ENCODE measurements around the gene DECR2.
"Not testable (repeated sequence)": the region's sequence is repeated elsewhere in the genome, so short reads cannot be mapped to it uniquely, and the experiment has no call there.

Gene DECR2

GRCh38 chr16:405548-406506 is 4.1 kb downstream of the DECR2 start:
- no peak for DNase-seq

- no peak for DNase-seq
These were observed 5.6 kb downstream of the DECR2 start for GRCh38 chr16:407253-407652.

- no peak for DNase-seq
These were observed 9.0 kb downstream of the DECR2 start for GRCh38 chr16:410516-411178.

GRCh38 chr16:411576-412265 is 10.0 kb downstream of the DECR2 start:
- no peak for DNase-seq

DNA sequence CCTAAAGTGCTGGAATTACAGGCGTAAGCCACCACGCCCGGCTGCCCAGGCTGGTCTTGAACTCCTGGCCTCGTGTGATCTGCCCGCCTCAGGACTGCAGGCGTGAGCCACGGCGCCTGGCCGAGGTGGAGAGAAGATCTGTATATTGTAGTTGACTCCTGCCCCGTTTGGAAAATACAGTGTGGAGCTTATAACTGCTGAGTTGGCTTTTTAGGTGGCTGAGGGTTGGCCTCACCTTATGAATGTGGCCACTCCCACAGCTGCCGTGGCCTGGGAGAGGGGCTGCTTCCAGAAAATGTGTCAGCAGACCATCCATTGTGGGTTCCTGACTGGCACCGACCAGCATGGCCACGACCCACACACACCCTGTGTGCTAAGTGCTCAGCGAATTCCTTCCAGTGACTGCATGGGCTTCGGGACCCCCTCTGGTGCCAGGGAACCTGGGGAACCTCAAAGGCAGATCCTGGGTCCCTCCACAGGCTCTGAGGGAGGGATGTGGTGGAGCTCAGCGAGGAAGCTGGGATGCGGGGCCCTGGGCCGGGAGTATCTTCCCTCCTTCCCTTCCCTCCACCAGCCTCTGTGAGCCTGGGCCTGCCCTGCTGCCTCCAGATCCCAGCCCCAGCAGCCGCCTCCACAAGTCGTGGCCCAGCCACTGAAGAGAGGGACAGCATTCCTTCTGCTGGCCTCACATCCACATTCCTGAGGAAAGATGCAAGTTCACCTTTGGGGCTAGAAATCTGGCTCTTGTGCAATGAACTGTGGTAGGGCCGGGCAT is 12.9 kb downstream of the DECR2 start:
- no peak for DNase-seq

DNA sequence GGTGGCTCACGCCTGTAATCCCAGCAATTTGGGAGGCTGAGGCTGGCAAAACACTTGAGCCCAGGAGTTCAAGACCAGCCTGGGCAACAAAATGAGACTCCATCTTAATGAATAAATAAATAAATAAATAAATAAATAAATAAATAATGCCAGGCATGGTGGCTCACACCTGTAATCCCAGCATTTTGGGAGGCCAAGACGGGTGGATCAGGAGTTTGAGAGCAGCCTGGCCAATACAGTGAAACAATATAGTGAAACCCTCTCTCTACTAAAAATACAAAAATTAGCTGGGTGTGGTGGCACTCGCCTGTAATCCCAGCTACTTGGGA is 13.4 kb downstream of the DECR2 start:
- not testable (repeated sequence) for DNase-seq

- DNase-seq, result not testable (repeated sequence)
These were observed 20.5 kb downstream of the DECR2 start for GRCh38 chr16:422179-422578.

DNA sequence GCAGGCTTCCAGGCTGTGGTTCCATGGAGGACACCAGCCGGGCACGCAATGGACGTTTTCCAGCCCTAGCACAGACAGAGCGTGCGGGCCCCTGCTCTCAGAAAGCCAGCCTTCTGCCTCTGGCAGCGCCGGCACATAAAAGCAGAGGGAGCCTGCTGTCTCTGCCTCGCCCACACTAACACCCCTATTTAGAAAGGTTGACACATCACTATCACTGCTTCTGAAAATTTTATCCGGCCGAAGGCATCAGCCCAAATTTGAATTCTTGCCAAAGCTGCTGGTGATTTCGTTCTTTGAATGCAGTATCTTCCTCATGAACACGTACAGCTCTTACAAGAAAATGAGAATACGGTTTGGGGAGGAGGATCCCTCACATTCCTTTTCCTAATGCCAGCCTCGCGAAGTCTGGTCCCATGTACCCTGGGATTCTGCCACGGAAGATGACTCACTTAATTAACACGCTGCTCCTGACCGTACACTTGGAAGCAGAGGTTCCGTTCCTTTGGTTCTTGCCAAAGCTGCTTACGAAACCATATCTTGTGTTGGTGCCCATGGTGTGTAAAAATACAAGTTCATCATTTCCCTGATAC is 22.4 kb downstream of the DECR2 start:
- no peak for DNase-seq

DNA sequence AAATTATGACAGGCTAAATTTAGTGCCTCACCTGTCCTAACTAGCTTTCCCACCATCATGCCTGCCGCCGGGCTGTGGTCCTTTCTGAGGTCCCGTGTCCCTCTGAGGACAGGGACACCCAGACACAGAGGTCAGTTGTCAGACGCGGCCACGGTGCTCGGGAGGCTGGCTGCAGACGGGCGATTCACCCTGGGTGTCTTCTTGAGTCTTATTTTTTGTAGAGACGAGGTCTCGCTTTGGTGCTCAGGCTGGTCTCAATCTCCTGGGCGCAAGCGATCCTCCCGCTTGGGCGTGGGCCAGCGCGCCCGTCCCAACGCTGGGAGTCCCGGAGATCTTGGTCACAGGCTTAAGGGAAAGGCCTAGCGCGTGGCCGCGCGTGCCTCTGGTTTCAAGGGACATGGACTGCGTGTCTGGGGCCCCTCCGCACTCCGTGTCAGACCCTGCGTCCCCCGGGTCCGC is 23.0 kb downstream of the DECR2 start:
- no peak for DNase-seq

GRCh38 chr16:425082-425718 is 23.5 kb downstream of the DECR2 start, which contains the start of gene RAB11FIP3:
Gene RAB11FIP3, plus strand, starts transcription at chr16:425649. Its CDS starts 358 bp downstream, at chr16:426007.
- DNase-seq, result peak; percentile 87

DNA sequence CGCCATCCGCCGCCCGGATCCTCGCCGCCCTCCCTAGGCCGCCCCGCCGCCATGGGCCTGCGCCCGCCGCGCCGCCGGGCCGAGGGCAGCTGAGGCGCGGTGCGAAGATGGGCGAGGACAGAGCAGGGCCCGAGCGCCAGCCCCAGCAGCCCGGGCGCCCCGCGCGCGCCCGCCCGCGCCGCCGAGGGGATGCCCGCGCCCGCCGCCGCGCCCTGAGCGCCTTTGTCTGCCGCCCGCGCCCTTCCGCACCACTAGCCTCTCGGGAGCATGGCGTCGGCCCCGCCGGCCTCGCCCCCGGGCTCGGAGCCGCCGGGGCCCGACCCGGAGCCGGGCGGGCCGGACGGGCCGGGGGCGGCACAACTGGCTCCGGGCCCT is 24.0 kb downstream of the DECR2 start:
- DNase-seq, result peak; percentile 42

- DNase-seq, result peak; percentile 11
These were observed 24.6 kb downstream of the DECR2 start for GRCh38 chr16:426115-426905.

DNA sequence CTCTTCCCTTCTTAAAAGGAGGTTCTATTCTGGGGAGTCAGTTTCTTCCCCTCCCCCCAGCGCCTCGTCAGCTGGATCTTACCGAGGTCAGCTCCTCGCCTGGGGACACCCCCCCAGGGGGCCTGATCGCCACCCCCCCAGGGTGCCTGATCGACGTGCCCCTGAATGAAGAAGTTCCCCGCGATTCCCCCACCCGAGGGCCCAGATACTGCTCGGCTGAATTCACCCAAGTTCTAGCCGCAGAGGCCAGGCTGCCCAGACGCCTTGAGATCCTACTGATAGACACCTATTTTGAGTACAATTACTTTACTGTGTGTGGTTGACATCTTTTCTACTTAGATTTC is 25.2 kb downstream of the DECR2 start:
- DNase-seq, result no peak

DNA sequence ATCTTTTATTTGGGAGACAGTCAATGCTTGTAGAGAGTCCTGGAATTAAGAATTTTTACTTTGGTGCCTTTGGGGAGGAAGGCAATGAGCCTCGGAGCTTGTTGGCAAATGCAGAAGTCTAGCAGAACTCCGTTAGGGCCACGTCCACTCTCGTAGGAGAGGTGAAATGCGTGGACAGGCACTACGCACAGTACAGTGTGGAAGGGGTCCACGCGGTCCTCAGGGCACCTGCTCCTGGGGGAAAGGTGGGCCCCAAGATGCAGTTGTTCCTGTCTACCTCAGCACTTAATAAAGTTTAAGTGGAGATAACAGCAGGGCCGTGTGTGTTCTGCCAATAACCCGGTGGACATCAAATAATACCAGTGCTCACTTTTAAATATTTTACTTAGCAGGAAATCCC is 25.6 kb downstream of the DECR2 start:
- DNase-seq, result no peak

GRCh38 chr16:430904-431303 is 29.2 kb downstream of the DECR2 start:
- DNase-seq, result no peak

DNA sequence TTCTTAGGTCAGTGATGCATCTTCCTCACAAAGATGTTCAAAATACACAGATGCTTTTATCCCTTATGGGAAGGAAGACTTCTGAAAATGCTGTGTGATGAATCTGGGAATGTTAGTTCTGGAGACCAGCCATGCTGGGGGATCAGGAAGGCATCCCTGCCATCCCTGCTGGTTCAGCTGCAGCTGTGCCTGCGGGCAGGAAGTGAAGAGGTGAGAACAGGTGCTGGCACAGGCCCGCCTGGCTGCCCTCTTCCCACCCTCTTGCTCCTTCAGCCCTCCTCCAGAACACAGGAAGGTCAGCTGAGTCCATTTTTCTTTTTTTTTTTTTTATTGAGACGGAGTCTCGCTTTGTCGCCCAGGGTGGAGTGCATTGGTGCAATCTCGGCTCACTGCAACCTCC is 38.9 kb downstream of the DECR2 start:
- DNase-seq, result no peak

GRCh38 chr16:441447-441846 is 39.8 kb downstream of the DECR2 start:
- DNase-seq, result no peak

DNA sequence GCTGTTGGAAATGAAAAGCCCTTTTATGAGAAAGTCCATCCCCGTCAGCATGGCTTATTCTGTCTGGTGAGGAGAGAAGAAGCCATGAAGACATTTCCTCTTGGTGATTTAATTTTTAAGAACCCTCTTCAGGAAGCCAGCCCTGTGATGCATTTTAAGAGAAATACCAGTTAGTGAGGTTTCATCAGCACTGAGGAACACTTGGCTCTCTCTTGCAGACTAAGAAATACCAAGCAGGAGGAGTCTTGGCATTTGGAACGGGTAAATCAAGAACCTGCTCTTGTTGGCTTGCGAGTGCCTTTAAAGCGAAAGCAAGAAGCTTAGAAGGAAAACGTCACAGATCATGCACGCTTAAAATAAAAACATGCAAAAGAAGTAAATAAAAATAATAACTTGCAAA is 41.3 kb downstream of the DECR2 start:
- no peak for DNase-seq

- no peak for DNase-seq
These were observed 42.3 kb downstream of the DECR2 start for GRCh38 chr16:444027-444426.

GRCh38 chr16:445566-445965 is 43.9 kb downstream of the DECR2 start:
- DNase-seq, result no peak

- DNase-seq, result no peak
These were observed 48.7 kb downstream of the DECR2 start for GRCh38 chr16:450385-450784.
